Hepatocyte (in vitro differentiated cells): ENCODE results near the gene CORO2B.

Experiments used
- EZH2 ChIP-seq: fragments of 200-600 bp; sonication (generic); IDR thresholded peaks from 2 replicates; pipeline ENCODE4 v1.6.1; 2016; ENCODE audit warnings: antibody characterized with exemption, mild to moderate bottlenecking, borderline replicate concordance
- TF ChIP-seq, protein P1 (sequence below): fragments of 200-600 bp; sonication (generic); IDR thresholded peaks from 2 replicates; pipeline ENCODE4 v1.5.1; 2016; ENCODE audit warnings: antibody characterized with exemption, mild to moderate bottlenecking; ENCODE audit not compliant: poor library complexity

DNA sequence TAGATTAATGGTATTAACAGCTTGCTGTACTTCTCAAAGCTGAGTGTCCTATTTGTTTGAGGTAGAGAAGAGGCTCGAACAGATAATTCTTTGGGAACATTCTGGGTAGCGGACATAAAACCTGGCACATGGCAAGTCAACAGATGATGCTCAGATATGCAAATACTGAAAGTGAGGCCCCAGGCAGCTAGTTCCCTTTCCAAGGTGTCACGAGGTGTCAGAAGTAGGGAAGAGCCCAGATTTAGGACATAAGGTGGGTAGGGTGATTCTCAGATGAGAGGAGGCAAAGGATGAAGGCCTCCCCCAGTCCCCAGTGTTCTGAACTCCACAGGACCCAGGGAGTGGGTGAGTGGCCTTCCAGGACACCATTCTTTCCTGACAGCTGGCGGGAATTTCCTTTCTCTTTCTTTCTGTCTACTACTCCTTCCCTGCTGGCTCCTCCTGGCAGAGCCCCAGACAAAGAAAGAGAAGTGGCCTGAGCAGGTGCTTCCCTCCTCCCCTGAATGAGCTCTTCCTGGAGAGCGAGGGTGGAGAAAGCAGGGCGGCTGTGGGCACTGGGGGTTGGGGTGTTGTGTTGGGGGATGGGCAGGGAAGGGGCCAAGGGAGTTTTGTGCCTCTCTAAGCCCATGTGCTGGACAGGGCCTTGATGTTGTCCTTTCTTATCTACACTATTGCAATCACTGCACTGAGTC lies 87.5 kb downstream of the CORO2B start:
- TF ChIP-seq, protein P1, sequence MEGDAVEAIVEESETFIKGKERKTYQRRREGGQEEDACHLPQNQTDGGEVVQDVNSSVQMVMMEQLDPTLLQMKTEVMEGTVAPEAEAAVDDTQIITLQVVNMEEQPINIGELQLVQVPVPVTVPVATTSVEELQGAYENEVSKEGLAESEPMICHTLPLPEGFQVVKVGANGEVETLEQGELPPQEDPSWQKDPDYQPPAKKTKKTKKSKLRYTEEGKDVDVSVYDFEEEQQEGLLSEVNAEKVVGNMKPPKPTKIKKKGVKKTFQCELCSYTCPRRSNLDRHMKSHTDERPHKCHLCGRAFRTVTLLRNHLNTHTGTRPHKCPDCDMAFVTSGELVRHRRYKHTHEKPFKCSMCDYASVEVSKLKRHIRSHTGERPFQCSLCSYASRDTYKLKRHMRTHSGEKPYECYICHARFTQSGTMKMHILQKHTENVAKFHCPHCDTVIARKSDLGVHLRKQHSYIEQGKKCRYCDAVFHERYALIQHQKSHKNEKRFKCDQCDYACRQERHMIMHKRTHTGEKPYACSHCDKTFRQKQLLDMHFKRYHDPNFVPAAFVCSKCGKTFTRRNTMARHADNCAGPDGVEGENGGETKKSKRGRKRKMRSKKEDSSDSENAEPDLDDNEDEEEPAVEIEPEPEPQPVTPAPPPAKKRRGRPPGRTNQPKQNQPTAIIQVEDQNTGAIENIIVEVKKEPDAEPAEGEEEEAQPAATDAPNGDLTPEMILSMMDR, result no peak
- TF ChIP-seq EZH2, result no peak
